HS-5 (cell line): Measurements from ENCODE around the gene ARMC5.
"Not testable (repeated sequence)": the region's sequence is repeated elsewhere in the genome, so short reads cannot be mapped to it uniquely, and the experiment has no call there.

ENCODE experiments used
- DNase-seq: peaks from one replicate; pipeline ENCODE4 v3.0.0-alpha.2; 2012; ENCODE audit warnings: low read depth

The ARMC5 gene, protein sequence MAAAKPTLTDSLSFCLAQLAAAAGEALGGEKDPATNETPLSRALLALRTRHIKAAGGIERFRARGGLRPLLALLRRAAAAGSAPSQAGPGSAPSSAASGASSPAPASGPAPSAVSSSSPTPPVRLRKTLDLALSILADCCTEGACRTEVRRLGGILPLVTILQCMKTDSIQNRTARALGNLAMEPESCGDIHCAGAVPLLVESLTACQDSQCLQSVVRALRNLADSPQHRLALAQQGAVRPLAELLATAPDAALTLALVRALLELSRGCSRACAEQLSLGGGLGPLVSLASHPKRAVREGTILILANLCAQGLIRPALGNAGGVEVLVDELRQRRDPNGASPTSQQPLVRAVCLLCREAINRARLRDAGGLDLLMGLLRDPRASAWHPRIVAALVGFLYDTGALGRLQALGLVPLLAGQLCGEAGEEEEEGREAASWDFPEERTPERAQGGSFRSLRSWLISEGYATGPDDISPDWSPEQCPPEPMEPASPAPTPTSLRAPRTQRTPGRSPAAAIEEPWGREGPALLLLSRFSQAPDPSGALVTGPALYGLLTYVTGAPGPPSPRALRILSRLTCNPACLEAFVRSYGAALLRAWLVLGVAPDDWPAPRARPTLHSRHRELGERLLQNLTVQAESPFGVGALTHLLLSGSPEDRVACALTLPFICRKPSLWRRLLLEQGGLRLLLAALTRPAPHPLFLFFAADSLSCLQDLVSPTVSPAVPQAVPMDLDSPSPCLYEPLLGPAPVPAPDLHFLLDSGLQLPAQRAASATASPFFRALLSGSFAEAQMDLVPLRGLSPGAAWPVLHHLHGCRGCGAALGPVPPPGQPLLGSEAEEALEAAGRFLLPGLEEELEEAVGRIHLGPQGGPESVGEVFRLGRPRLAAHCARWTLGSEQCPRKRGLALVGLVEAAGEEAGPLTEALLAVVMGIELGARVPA

DNA sequence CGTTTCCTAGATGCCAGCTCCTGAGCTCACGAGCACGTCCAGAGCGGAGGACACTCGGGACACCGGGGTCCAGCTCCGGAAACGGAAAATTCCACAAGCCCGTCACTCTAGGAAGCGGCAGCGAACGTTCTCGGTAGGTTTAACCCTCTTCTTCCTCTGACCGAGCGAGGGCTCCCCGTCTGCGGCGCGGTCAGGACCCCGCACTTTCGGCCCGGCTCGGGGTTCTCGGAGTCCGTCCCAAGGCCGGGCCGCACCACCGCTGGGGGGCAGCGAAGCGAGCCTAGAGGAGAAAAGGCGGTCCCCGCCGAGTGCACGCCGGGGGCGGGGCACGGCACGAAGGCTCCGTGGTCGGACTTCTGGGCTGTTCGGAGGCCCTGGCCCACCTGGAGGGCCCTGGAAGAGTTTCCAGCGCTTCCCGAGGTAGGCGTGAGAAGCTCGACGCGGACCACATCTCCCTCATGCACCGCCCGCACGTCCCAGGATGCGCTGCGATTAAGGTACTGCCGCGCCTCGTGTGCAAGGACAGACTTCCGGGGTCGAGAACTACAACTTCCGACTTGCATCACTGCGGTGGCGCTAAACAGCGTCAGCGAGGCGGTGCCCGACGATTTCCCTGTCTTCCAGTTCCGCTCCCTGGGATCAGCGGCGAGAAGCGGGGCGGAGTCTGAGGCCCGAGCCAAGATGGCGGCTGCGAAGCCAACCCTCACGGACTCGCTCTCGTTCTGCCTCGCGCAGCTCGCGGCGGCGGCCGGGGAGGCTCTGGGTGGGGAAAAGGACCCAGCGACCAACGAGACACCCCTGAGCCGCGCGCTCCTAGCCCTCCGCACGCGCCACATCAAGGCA is at the start of gene ARMC5:
TSS of gene ARMC5 (plus strand) at position 658 of the 843 bp plus-strand sequence. CDS start at position 682, 24 bp downstream.
- DNase-seq, result peak; percentile 95

DNA sequence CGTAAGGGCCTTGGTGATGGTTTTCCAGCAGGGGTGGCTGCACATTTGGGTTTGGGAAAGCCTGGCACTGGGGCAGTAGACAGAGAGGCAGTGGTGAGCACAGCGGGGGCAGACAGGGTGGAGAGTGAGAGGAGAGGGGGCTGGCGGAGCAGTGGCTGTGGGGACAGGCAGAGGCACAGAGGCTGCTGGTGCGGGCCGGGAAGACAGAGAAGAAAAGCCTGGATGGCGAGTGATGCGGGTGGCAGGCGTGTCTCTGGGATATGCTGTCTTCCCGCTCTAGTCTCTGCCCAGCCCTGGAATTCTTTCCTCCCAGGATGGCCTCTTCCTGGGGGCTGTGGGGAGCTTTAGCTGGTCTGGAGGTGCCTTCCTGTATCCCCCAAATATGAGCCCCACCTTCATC is 49.2 kb upstream of the ARMC5 start:
- DNase-seq, result no peak

DNA sequence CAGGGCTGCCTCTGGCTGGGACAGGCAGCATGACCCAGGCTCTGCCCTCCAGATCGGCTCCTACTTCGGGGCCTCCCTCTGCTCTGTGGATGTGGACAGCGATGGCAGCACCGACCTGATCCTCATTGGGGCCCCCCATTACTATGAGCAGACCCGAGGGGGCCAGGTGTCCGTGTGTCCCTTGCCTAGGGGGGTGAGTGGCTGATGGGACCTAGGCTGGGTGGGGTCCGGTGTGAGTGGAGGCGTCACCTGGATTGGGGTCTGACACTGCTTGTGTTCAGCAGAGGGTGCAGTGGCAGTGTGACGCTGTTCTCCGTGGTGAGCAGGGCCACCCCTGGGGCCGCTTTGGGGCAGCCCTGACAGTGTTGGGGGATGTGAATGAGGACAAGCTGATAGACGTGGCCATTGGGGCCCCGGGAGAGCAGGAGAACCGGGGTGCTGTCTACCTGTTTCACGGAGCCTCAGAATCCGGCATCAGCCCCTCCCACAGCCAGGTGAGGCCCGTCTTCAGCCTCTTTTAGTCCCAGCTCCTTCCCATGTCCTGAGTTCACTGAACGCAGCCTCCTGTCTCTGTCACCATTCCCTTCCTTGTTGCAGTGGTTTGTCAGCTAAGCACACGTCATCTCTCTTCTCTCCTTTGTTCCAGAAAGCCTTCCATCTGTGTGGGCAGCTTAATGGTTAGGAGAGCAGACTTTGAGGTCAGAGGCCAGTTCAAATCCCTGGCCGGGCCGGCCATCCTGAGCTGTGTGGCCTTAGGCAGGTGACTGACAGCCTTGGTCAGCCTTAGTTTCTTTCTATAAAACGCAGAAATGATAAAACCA is 48.1 kb upstream of the ARMC5 start:
- DNase-seq, result no peak

DNA sequence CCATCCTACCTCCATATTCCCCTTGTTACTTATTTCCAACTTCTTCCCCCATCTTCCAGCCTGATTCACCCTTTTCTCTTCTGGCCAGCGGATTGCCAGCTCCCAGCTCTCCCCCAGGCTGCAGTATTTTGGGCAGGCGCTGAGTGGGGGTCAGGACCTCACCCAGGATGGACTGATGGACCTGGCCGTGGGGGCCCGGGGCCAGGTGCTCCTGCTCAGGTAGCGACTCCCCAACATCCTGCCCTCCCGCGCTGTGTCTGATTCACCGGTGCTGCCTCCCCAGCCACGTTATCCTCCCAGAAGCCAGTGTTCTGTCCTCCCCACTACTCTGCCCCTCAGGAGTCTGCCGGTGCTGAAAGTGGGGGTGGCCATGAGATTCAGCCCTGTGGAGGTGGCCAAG is 46.6 kb upstream of the ARMC5 start:
- no peak for DNase-seq

DNA sequence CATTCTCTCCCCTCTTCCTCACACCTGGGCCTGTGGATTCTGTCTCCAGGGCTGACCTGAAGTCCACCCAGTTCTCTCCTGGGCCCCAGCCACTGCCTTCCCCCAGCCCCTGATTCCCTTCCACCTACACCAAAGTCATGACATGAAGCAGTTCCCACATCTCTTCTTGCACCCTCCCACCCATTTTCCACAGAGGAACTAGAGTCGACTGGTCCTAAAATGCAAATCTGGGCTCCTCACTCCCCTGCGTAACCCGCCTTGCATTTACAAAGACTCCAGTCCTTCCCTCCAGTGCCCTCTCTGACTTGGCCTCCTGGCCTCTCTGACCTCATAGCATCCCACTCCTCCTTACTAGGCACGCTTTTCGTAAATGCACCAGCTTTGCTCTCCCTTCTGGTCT is 45.9 kb upstream of the ARMC5 start:
- no peak for DNase-seq

DNA sequence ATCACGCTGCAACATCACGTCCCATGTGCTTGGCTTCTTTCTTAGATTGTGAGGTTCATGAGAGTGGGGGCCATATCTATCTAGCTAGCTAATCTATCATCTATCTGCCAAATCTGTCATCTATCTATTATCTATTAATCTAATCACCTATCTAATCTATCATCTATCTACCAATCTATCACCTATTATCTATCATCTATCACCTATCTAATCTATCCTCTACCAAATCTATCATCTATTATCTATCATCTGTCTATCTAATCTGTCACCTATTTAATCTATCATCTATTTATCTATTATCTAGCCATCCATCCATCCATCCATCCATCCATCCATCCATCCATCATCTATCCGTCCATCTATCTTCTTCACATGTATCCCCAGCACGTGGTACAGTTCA is 45.4 kb upstream of the ARMC5 start:
- DNase-seq, result no peak

DNA sequence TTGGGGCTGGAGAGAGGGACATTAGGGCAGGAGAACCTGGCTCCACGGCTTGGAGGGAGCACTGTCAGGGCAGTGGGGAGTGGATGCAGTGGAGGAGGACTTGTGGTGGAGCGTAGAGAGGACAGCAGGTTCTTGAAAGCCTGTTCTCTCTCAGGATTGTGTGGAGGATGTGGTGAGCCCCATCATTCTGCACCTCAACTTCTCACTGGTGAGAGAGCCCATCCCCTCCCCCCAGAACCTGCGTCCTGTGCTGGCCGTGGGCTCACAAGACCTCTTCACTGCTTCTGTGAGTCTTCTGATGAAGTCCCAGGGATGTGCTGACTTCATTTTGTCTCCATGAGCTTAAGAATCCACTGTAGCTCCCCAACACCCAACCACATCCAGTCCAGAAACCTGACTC is 44.6 kb upstream of the ARMC5 start:
- DNase-seq, result no peak

DNA sequence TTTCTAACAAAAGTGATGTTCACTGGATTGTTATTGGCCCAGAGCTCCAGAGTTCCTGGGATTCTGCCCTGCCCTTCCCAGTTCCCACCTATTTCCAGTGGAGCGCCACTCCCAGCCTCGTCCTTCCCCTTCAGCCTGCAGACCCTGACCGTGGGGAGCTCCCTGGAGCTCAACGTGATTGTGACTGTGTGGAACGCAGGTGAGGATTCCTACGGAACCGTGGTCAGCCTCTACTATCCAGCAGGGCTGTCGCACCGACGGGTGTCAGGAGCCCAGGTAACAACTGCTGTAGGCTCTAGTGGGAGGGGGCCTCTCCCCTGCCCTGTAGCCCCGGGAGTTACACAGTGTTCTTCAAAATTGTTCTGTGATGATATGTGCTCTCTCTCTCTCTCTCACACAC is 42.9 kb upstream of the ARMC5 start:
- DNase-seq, result no peak

DNA sequence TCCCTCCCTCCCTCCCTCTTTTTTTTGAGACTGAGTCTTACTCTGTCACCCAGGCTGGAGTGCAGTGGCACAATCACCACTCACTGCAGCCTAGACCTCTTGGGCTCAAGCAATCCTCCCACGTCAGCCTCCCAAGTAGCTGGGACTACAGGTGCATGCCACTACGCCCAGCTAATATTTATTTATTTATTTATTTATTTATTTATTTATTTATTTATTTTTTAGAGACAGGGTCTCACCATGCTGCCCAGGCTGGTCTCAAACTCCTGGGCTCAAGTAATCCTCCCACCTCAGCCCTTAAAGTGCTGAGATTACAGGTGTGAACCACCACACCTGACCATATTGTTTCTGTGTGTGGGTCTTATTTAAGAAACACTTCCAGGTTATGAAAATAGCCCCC is 42.3 kb upstream of the ARMC5 start:
- DNase-seq, result not testable (repeated sequence)

DNA sequence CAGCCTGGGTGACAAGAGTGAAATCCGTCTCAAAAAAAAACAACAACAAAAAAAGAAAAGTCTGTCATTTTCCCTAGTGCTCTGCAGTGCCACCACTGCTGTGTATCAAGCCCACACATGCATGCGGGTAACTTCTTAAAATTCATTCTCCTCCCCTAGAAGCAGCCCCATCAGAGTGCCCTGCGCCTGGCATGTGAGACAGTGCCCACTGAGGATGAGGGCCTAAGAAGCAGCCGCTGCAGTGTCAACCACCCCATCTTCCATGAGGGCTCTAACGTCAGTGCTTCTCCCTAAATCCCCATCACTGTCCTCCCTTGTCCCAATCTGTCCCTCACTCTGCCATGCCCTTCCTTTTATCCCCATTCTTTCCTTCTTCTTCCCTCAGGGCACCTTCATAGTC is 41.4 kb upstream of the ARMC5 start:
- DNase-seq, result no peak

DNA sequence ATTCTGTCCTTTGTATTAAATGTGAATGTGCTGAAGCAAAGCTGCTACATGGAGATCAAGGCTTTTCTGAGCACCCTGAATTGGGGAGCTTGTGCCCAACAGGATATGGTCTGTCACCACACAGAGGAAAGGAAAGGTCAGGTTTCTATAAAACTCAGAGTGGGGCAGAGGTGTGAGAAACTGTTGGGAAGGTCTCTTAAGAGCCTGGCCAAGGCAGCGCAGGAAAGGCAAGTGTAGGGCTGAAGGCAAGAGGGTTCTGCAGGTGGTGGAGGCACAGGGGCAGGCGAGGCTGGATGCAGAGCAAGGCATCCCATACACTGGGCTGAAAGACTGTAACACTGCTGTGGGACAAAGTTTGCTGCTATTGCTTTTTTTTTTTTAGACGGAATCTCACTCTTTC is 39.3 kb upstream of the ARMC5 start:
- no peak for DNase-seq

DNA sequence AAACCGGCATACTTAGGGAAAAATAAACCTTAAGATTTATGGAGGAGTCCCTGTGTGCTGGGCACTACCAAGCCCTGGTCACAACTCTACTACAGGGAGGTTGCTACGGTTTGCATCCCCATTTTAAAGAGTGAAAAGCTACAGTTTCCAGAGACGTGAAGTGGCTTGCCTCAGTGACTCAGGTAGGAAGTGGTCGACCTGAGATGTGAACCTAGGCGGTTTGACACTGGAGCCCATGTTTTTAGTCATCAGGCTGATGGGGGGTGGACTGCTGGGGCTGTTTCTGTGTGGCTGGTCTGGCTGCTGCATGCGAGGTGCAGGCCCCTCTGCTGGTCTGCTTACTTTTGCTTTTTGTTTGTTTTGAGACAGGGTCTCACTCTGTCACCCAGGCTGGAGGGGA is 37.7 kb upstream of the ARMC5 start:
- no peak for DNase-seq

DNA sequence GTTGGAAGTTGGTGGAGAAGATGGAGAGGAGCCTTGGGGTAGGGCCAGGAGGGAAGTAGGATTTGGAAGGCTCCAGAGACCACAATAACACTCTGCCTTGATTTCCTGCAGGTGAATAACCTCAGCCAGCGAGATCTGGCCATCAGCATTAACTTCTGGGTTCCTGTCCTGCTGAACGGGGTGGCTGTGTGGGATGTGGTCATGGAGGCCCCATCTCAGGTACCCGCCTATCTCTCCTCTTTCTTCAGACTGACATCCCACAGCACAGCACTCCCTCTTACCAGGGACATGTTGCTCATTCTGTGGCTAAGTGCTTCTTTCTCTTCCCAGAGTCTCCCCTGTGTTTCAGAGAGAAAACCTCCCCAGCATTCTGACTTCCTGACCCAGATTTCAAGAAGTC is 36.1 kb upstream of the ARMC5 start:
- DNase-seq, result no peak

DNA sequence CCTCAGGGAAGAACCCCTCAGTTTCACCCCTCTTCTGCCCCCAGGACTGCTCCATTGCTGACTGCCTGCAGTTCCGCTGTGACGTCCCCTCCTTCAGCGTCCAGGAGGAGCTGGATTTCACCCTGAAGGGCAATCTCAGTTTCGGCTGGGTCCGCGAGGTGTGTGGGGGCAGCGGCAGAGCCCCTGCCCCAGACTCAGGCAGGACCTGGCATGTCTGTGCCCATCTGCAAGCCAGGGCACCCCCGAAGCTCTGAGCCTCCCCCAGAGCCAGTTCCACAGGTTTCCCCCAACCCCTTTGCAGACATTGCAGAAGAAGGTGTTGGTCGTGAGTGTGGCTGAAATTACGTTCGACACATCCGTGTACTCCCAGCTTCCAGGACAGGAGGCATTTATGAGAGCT is 35.5 kb upstream of the ARMC5 start:
- DNase-seq, result no peak

DNA sequence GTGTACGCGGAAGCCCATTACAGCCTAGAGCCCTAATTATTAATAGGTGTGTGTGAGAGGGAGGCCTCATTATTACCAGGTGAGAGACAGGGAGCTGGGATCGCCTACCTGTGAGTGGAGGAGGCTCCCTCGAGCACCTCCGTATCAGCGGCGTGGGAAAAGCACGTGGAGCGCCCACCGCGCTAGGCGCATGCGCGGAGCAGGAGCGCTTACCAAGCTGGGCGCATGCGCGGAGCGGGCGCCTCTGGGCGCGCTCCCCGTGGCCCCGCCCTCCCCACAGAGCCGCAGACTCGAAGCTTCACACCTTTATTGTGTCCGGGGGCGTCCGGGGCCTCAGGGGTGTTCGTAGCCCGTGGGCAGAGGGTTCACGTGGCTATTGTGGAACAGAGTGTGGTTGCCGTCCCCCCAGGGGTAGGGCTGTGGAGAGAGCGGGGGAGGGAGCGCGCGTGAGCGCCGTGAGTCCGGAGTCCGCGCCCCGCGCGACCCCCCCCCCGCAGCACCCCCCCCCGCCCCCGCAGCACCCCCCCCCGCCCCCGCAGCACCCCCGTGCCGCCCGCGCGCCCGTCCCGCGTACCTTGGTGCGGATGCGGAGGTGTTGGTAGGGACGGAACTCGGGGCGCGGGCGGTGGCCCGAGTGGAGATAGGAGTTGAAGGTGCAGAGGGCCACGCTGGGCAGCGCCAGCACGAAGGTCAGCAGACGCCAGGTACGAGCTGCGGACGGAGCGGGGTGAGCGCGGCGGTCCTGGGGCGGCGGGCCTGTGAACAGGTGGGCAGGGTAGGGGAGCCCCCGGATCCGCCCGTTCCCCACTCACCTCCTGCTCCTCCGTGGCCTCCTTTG is 31.6 kb upstream of the ARMC5 start:
- no peak for DNase-seq

DNA sequence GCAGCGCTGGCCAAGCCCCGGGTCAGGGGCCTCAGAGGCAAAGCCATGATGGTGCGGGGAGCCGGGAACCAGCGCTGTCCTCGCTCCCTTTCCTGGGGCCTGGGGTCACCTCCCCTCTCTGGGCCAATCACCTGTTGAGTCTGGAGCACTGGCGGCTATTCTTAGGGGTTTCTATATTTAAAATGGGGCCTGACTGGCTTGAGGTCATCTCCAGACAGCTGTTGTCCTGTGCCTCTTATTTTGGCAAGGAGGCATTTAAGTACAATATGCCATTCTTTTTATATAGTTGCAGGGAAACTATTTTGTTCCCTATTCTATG is 31.1 kb upstream of the ARMC5 start, which contains the start of gene COX6A2:
TSS of gene COX6A2 (minus strand) at position 82 of the 319 bp plus-strand sequence. CDS start at position 47, 35 bp downstream.
- no peak for DNase-seq

DNA sequence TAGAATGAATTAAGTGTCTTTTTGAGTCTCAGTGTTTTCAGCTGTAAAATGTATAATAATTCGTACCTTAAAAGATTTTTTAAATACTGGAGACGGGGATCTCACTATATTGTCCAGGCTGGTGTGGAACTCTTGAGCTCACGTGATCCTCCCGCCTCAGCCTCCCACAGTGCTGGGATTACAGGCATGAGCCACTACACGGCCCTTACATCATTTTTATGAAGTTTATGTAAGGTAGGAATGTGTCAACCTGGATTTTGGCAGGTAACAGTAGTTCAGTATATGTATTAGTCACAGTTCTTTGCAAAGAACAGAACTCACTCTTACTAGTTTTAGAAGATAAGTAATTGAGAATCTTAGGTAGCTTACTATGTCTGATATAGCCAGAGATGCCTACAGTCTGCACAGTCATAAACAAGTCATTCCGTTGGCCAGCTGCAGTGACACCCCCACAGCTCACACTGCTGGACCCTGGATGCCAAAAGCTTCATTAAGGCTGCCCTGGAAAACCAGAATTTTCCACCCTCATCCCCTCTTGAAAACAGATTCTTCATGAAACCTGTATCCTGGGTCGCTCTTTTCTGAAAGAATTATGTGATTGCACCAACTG is 30.6 kb upstream of the ARMC5 start:
- no peak for DNase-seq

DNA sequence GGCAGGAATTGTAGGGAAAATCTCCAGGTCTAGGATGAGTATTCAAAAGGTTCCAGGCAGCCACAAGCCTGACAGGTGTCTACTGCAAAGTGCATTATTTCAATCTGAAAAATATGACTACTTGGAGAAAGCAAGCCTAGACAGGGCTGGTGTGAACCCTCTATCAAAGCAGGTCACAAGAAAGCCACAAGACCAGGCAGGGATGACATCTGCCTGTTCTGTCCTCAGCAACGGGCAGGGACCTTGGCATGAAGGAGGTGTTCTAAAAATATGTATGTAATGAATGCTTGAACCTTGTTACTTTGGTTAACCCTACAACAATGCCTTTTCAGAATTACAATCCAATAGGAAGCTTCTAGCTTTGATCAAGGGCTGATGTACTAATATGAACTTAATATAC is 30.0 kb upstream of the ARMC5 start:
- no peak for DNase-seq

DNA sequence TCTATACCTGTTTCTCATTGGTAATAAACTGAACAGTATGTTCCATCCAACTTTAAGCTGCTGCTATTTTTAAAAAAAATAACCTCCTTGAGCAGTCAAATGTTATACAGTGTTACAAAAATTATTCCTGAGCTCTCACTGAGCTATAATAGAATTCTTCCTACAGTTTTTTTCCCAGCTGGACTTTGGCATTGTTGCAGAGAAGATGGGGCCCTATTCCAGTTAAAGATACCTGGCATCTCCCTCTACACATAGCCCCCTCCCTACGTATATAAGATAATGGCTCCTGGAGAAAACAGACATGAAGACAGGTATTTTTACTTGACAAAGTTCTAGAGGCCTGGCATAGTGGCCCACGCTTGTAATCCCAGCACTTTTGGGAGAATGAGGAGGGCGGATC is 29.5 kb upstream of the ARMC5 start:
- DNase-seq, result no peak
